ENCODE measurements around the gene NBAS.

The NBAS gene

GRCh38 chr2:15584767-15585469 is 23.8 kb upstream of the NBAS start:
- H3K9ac ChIP-seq (ENCODE audit: low read depth, low read length), result no peak overlapping the region
- H3K4me2 ChIP-seq (ENCODE audit: low read length), result no peak overlapping the region
- H3K9me3 ChIP-seq (replicated peaks; ENCODE audit: low read length), result no peaks in the 10 kb centered on the region
- H3K4me3 ChIP-seq (ENCODE audit: low read length), result no peak overlapping the region
- no peaks in the 10 kb centered on the region for H3K27me3 ChIP-seq (ENCODE audit: control insufficient read depth, insufficient read depth, low read length)
- H3K36me3 ChIP-seq (ENCODE audit: insufficient read depth, low read length), result no peaks in the 10 kb centered on the region
- no peaks in the 10 kb centered on the region for H3K4me1 ChIP-seq (ENCODE audit: control insufficient read depth, insufficient read depth, low read length)

GRCh38 chr2:15584316-15584715 is 23.2 kb upstream of the NBAS start:
- H3K27me3 ChIP-seq (ENCODE audit: control insufficient read depth, insufficient read depth, low read length), result no peaks in the 10 kb centered on the region
- H3K9ac ChIP-seq (ENCODE audit: low read depth, low read length), result no peak overlapping the region
- H3K9me3 ChIP-seq (replicated peaks; ENCODE audit: low read length), result no peaks in the 10 kb centered on the region
- peaks cover 2% of the 10 kb centered on the region for H3K4me1 ChIP-seq (ENCODE audit: control insufficient read depth, insufficient read depth, low read length)
- no peak overlapping the region for H3K4me3 ChIP-seq (ENCODE audit: low read length)
- H3K4me2 ChIP-seq (ENCODE audit: low read length), result no peak overlapping the region
- H3K36me3 ChIP-seq (ENCODE audit: insufficient read depth, low read length), result no peaks in the 10 kb centered on the region

- Histone ChIP-seq H3K27me3 (ENCODE audit: control insufficient read depth, insufficient read depth, low read length) (no peaks in the 10 kb centered on the region), H3K36me3 (ENCODE audit: insufficient read depth, low read length) (no peaks in the 10 kb centered on the region), H3K9me3 (replicated peaks; ENCODE audit: low read length) (no peaks in the 10 kb centered on the region), H3K4me3 (ENCODE audit: low read length) (no peak overlapping the region), H3K9ac (ENCODE audit: low read depth, low read length) (no peak overlapping the region), H3K4me2 (ENCODE audit: low read length) (no peak overlapping the region), H3K4me1 (ENCODE audit: control insufficient read depth, insufficient read depth, low read length) (peaks cover 2% of the 10 kb centered on the region)
These were observed 22.7 kb upstream of the NBAS start for GRCh38 chr2:15583826-15584225.

- no peaks in the 10 kb centered on the region for H3K36me3 ChIP-seq (ENCODE audit: insufficient read depth, low read length)
- no peak overlapping the region for H3K9ac ChIP-seq (ENCODE audit: low read depth, low read length)
- no peaks in the 10 kb centered on the region for H3K9me3 ChIP-seq (replicated peaks; ENCODE audit: low read length)
- H3K27me3 ChIP-seq (ENCODE audit: control insufficient read depth, insufficient read depth, low read length), result no peaks in the 10 kb centered on the region
- no peak overlapping the region for H3K4me2 ChIP-seq (ENCODE audit: low read length)
- H3K4me3 ChIP-seq (ENCODE audit: low read length), result no peak overlapping the region
- H3K4me1 ChIP-seq (ENCODE audit: control insufficient read depth, insufficient read depth, low read length), result peaks cover 2% of the 10 kb centered on the region
These were observed 21.7 kb upstream of the NBAS start for GRCh38 chr2:15582710-15583357.

- no peak overlapping the region for H3K4me3 ChIP-seq (ENCODE audit: low read length)
- H3K4me1 ChIP-seq (ENCODE audit: control insufficient read depth, insufficient read depth, low read length), result peaks cover 2% of the 10 kb centered on the region
- H3K4me2 ChIP-seq (ENCODE audit: low read length), result no peak overlapping the region
- no peak overlapping the region for H3K9ac ChIP-seq (ENCODE audit: low read depth, low read length)
- no peaks in the 10 kb centered on the region for H3K9me3 ChIP-seq (replicated peaks; ENCODE audit: low read length)
- H3K27me3 ChIP-seq (ENCODE audit: control insufficient read depth, insufficient read depth, low read length), result no peaks in the 10 kb centered on the region
- no peaks in the 10 kb centered on the region for H3K36me3 ChIP-seq (ENCODE audit: insufficient read depth, low read length)
These were observed 19.3 kb upstream of the NBAS start for GRCh38 chr2:15580451-15580850.

- Histone ChIP-seq H3K4me2 (ENCODE audit: low read length) (no peak overlapping the region), H3K9ac (ENCODE audit: low read depth, low read length) (no peak overlapping the region), H3K27me3 (ENCODE audit: control insufficient read depth, insufficient read depth, low read length) (no peaks in the 10 kb centered on the region), H3K4me1 (ENCODE audit: control insufficient read depth, insufficient read depth, low read length) (peaks cover 2% of the 10 kb centered on the region), H3K9me3 (replicated peaks; ENCODE audit: low read length) (no peaks in the 10 kb centered on the region), H3K4me3 (ENCODE audit: low read length) (no peak overlapping the region), H3K36me3 (ENCODE audit: insufficient read depth, low read length) (no peaks in the 10 kb centered on the region)
These were observed 18.5 kb upstream of the NBAS start for GRCh38 chr2:15579641-15580040.

- H3K4me1 ChIP-seq (ENCODE audit: control insufficient read depth, insufficient read depth, low read length), result peaks cover 2% of the 10 kb centered on the region
- H3K9me3 ChIP-seq (replicated peaks; ENCODE audit: low read length), result no peaks in the 10 kb centered on the region
- no peak overlapping the region for H3K4me3 ChIP-seq (ENCODE audit: low read length)
- H3K4me2 ChIP-seq (ENCODE audit: low read length), result no peak overlapping the region
- no peaks in the 10 kb centered on the region for H3K36me3 ChIP-seq (ENCODE audit: insufficient read depth, low read length)
- no peak overlapping the region for H3K9ac ChIP-seq (ENCODE audit: low read depth, low read length)
- H3K27me3 ChIP-seq (ENCODE audit: control insufficient read depth, insufficient read depth, low read length), result no peaks in the 10 kb centered on the region
These were observed 16.1 kb upstream of the NBAS start for GRCh38 chr2:15577071-15577735.

- H3K9me3 ChIP-seq (replicated peaks; ENCODE audit: low read length), result no peaks in the 10 kb centered on the region
- no peak overlapping the region for H3K4me3 ChIP-seq (ENCODE audit: low read length)
- H3K36me3 ChIP-seq (ENCODE audit: insufficient read depth, low read length), result no peaks in the 10 kb centered on the region
- no peak overlapping the region for H3K9ac ChIP-seq (ENCODE audit: low read depth, low read length)
- no peaks in the 10 kb centered on the region for H3K27me3 ChIP-seq (ENCODE audit: control insufficient read depth, insufficient read depth, low read length)
- no peaks in the 10 kb centered on the region for H3K4me1 ChIP-seq (ENCODE audit: control insufficient read depth, insufficient read depth, low read length)
- H3K4me2 ChIP-seq (ENCODE audit: low read length), result no peak overlapping the region
These were observed 10.6 kb upstream of the NBAS start for GRCh38 chr2:15571729-15572128.

- Histone ChIP-seq H3K27me3 (ENCODE audit: control insufficient read depth, insufficient read depth, low read length) (no peaks in the 10 kb centered on the region), H3K36me3 (ENCODE audit: insufficient read depth, low read length) (no peaks in the 10 kb centered on the region), H3K9ac (ENCODE audit: low read depth, low read length) (no peak overlapping the region)
These were observed 9.0 kb upstream of the NBAS start for GRCh38 chr2:15570104-15570503.

GRCh38 chr2:15568874-15569273 is 7.7 kb upstream of the NBAS start:
- no peaks in the 10 kb centered on the region for H3K9me3 ChIP-seq (replicated peaks; ENCODE audit: low read length)
- no peak overlapping the region for H3K9ac ChIP-seq (ENCODE audit: low read depth, low read length)
- no peaks in the 10 kb centered on the region for H3K4me1 ChIP-seq (ENCODE audit: control insufficient read depth, insufficient read depth, low read length)

More at GRCh38 chr2:15570104-15570503, 9.0 kb upstream of the NBAS start:
- H3K4me1 ChIP-seq (ENCODE audit: control insufficient read depth, insufficient read depth, low read length), result no peaks in the 10 kb centered on the region
- H3K4me2 ChIP-seq (ENCODE audit: low read length), result no peak overlapping the region
- no peaks in the 10 kb centered on the region for H3K9me3 ChIP-seq (replicated peaks; ENCODE audit: low read length)
- H3K4me3 ChIP-seq (ENCODE audit: low read length), result no peak overlapping the region

GRCh38 chr2:15566912-15567311 is 5.8 kb upstream of the NBAS start:
- Histone ChIP-seq H3K4me2 (ENCODE audit: low read length) (no peak overlapping the region), H3K9ac (ENCODE audit: low read depth, low read length) (no peak overlapping the region), H3K9me3 (replicated peaks; ENCODE audit: low read length) (no peaks in the 10 kb centered on the region)

More at GRCh38 chr2:15568874-15569273, 7.7 kb upstream of the NBAS start:
- H3K36me3 ChIP-seq (ENCODE audit: insufficient read depth, low read length), result no peaks in the 10 kb centered on the region
- H3K27me3 ChIP-seq (ENCODE audit: control insufficient read depth, insufficient read depth, low read length), result no peaks in the 10 kb centered on the region
- no peak overlapping the region for H3K4me3 ChIP-seq (ENCODE audit: low read length)
- H3K4me2 ChIP-seq (ENCODE audit: low read length), result no peak overlapping the region

More at GRCh38 chr2:15566912-15567311, 5.8 kb upstream of the NBAS start:
- Histone ChIP-seq H3K36me3 (ENCODE audit: insufficient read depth, low read length) (no peaks in the 10 kb centered on the region), H3K27me3 (ENCODE audit: control insufficient read depth, insufficient read depth, low read length) (no peaks in the 10 kb centered on the region), H3K4me1 (ENCODE audit: control insufficient read depth, insufficient read depth, low read length) (peaks cover 4% of the 10 kb centered on the region), H3K4me3 (ENCODE audit: low read length) (no peak overlapping the region)

Data from skeletal muscle satellite cell (primary cell).